ENCODE data around the gene ETS1.

The ETS1 gene

DNA sequence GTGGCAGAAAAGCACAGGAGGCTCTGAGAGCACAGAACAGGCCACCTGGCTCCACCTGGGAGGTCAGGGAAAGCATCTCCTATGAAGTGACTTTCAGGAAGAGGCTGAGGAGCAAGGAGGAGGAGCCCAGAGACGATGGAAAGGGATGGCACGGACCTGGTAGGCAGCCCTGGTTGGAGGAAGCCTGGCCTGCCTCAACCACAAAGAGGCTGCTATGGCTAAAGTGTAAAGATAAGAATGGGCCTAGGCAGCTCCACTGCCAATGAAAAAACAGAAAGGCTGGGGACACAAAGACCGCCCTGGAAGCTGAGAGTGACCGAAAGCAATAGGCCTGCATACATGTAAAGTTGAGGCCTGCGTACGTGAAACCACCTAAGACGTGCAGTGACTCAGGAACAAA, 31.2 kb upstream of the ETS1 start:
- no peak for DNase-seq

DNA sequence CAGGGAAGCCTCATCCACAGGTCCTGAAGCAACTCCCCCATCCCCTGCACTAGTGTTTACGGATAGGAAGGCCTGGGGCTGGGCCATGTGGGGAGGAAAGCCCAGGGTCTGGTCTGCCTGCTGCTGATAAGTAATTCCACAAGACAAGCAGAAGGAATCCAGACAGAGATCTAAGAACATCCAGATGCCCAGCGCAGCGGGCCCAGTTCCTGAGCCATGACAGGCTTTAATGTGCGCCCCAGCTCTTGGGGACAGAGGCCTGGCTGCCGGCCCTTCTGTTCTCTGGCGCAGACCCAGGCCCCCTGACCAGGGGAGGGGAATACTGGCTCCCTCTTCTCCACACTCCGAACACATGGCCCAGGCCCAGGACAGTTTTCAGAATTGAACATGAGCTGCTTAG, 28.8 kb upstream of the ETS1 start:
- DNase-seq: no peak

DNA sequence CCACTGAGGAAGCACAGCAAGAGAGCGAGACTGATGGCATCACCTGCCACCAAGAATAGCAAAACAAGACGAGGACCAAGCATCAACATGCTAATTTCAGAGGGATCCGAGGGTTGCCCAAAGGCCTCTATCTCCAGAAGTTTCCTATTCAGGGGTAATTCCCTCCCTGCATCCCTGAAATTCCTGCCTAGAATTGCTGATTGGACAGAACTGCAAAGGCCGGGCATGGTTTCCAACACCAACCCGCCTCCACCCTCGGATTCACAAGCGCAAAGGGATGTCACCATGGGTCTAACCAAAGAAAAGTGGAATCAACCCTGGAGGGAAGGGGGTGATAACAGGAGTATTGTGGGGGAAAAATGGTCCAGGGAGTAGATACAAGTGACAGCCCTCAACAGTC, 28.3 kb upstream of the ETS1 start:
- DNase-seq: no peak

DNA sequence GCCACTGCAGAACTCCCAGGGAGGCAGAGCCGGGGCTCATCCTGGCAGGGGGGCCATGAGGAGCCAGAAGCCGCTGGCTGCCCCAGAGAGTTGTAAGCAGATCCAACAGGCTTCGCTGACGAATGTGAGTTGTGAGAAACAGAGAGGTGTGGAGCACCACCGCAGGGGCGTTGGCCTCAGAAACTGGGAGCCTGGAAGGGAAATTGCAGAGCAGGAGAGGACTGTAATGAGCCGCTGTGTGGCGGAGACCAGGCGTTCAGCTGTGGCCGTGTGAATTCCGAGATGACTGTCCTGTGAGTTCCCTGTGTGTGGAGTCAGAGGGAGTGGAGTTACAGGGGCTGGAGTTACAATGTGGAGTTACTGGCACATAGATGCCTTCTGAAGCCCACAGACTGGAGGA, 27.7 kb upstream of the ETS1 start:
- DNase-seq: no peak

DNA sequence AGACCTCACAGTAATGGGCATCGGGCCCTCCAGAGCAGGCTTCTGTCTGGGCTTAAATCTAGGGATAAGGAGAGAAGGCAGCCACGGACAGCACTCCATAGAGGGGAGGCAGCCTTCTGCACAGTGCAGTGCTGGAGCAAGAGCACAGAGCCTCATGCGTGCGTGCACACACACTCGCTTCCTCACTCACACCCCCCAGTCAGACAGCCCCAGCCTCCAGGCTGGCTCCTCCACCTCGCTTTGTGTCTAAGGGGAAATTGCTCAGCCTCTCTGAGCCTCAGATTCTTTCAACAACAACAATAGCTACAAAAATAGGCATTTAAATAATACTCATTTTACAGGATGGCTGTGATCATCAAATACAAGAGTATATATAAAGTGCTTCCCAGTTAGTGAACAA, 26.7 kb upstream of the ETS1 start:
- no peak for DNase-seq

DNA sequence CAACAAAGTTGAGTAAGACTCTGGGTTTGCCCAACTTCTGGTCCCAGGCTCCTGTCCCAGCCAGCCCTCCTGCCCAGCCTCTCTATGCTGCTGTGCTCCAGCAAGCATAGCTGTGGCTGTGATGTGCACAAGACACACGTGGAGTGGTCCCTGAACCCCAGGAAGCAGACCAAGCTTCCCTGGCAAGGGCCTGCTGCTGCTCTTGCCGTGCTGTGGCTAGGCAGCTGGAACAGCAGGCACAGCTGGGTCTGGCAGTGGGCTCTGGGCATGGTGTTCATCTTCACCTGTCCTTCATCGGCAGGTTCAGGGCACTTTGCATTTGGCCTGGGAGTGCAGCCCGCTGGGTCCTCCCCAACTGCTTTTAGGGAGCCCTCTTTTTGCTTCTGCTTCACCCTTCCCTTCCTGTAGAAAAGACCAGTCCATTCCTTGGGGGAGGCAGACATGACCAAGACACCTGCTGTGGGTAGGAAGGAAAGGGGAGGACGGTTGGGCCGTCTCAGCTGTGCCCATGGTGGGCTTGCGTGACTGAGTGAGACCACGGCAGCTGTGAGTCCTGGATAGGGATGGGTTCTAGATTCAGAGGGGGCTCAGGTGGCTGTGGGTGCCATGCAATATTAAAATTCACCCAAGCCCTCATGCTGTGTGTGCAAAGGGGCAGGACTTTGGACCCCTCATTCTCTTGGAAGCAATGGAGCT, 26.1 kb upstream of the ETS1 start:
- no peak for DNase-seq

DNA sequence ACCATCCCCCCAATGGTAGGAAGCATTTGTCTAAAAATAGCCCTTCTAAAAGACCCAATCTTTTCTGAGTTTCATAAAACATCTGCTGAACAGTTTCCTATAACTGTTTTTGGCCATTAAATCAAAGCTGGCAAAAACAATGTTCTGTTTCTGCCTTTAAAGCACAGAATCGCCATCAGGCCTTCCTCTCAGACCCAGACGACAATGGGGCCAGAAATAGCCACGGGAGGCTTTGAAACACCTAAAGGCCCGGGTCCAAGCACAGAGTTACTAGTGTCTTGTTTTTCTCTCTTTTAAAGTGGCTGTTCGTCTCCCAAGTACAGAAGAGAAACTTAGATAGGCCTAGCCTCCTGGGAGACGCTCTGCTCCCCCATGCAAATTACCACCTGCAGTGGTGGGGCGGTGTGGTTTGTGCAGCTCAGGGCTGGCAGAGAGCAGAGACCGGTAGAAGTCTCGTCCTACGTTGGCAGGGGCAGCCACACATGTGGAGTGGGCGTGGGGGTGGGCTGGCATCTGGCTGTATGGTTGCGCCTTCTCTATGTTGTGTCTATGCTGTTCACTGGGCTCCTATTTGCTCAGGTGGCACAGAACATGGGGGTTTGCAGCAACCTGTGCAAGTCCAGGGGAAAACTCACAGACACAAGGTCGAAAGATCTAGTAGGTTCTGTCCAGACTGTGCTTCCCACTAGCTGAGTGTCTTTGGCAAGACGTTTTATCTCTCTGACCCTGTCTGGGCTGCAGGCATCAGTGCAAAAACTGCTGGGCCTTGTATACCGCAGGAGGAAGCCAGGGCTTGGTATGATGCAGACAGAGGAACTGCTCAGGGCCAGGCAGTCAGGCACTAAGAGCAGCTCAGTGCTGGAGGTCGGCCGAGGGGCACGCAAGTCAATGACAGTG, 23.6 kb upstream of the ETS1 start:
- no peak for DNase-seq

DNA sequence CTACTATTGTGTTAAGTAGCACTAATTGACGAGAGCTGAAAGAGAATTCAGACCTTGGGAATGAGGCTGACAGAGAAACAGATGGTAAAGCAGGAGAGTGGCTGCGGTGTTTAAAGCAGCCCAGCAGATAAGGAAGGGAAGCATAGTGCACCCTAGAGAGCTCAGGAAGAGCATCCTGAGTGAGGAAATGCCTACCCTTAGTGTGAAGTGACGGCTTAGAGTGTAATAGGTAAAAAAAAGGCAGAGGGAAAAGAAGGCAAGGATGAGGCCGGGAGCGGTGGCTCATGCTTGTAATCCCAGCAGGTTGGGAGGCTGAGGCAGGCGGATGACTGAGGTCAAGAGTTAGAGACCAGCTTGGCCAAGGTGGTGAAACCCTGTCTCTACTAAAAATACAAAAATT, 22.4 kb upstream of the ETS1 start:
- no peak for DNase-seq

DNA sequence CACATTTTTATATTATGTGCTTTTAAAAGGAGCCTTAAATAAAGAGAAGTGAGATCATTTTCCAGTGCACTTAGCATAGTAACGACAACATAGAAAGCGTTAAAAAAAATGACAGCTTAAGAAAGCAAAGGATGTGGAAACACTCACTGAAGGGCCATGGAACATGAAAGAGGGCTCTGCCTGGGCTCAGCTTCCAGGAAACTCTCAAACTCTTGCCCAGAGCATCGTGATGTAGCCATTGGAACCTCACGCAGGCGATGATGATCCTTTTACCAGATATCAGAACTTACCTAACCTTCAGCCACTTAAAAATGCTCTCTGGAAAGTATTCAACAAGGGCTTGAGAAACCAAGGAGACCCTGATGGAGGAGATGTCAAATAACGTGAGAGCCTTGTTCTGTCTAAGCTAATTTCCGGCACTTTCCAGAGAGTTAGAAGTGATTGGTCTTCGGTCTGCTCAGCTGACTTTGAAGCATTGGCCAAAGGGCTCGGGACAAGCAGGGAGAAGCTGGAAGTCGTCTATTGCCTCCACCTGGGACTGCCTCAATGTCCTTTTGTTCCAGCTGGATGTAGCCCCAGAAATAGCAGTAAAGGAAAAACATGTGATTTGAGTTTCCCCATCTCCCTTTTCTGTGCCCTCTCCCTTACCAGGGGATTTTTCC, 21.5 kb upstream of the ETS1 start:
- no peak for DNase-seq

DNA sequence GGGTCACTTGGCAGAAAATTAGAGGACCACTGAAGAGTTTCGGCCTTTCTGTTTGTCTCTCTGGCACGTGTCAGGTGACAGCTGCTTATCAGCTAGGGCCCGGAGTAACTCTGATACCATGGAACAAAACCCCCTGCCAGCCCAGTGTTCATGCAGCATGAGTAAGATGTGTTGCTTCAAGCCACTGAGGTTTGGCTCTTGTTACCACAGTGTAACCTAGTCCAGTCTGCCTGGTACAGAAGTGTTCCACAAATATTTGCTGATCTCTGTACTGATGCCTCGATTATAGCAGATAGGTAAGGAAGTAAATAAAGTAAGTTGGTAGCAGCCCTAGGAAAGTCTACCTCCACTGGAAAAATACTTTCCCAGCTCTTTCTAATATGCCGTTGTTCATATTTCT, 20.5 kb upstream of the ETS1 start:
- DNase-seq: no peak

DNA sequence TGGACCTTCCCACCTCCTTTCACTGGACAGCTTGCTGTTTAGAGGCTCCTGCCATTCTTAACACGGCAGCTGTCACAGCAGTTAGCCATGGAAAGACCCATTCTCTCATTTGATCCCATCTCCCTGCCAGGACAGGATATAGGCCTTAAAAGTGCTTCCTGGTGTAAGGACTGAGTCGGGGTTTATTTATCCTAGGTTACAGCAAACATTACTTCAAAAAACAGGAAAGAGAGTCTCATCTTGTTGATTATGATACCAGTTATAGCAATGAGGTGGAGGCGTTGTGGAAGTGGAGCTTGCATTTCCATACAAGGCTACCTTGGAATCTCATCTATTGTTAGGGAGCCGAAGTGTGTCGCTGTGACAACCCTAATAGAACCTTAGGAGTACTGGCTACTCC, 17.4 kb upstream of the ETS1 start:
- no peak for DNase-seq

DNA sequence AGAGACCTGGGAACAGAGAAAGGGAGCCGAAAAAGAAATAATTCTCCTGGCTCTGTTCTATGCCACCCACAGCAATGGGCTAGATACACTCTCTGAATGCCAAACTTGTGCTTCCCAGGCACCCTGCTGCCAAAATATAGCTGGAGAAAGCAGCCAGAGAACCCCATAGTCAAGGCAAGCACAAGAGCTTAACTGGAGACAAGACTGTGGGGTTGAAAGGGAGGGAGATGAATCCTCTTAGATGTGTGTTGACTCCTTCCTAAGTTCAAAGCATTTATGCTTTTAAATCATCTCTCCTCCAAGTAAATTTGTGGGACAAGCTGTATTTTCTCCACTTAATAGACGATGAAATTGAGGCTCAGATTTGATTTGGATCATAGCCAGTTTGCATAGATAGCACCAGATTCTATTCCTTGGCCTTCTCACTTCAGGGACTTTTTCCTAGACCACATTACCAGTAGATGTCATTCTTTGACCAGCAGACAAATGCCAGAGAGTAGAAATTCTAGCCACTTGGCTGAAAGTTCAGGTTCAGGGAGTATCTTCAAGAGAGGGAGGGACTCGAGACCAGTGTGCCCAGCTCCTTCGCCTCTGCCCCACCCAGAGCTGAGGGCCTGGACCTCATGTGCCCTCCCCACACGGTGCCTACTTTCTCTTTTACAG, 16.5 kb upstream of the ETS1 start:
- DNase-seq: no peak

DNA sequence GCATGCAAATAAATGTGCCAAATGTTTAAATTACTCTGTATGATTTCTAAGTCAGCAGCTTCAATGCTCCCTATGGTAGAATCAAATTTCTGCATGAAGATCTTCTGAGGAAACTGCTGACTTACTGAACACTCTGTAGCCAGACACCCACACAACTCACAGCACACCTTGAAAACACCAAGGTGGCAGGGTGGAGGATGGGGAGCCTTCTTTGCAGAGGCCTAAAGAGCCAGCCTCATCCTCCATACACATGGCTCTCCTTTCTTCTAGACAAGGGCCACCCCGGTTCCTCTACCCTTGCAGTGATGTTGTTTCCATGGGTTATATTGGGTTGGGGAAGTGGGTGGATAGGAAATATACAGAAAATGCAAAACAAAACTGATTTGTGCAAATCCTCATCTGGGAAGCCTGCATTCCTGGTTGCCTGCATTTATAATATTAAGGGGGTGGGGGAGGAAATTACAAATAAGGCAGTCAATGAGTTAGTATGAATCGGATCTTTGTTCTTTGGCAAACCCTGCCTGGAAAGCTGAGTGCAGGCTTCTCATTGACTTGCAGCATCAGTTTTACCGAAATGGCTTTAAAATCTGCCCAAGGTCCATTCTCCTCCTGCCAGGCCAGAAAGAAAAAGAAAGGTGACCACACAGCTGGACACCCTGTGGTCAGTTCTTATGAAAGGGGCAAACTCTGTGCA, 15.8 kb upstream of the ETS1 start:
- no peak for DNase-seq

DNA sequence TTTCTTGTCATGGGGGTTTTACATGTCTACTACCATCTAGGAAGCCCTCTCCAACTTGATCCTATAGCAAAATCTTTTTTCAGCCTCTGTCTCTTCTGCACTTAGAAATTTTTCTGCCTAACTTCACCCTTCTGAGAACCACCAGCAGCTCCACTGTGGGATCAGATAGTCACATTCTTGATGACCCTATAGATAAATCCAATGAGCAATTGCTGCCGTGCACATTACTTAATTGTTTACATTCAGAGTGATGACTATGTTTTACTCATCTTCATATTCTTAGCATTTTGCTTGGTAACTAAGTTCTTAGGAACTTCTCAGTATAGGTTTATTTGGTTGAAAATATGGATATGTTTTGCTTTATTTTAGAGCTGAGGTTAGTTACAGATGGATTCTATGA, 12.4 kb upstream of the ETS1 start:
- no peak for DNase-seq

DNA sequence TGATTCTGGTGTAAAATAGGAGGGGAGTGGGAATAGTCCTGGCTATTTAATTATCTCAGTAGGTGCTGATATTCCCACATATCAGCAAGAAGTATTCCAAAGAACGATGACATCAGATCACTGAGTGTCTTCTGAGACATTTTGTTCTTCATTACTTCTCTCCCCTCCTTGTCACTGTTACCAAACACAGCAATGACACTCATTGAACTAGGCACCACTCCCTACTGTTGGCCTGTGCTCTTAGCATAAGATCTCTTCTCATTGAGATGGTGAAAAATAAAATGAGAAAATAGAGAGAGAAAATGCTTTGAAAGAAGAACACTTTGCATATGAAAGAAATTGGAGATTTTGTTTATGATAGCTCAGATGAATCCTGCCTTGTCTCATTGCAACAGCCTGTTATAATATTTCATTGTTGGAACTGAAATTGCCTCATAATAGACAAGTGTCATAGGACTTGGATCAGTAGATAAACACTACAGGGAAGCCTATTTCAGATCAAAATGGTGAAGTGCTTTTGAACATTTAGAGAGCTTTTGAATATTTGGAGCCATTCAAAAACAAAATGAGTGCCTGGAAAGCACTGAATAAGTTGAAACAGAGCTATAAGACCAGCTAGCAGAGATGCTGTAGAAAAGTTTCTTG, 11.3 kb upstream of the ETS1 start:
- no peak for DNase-seq

DNA sequence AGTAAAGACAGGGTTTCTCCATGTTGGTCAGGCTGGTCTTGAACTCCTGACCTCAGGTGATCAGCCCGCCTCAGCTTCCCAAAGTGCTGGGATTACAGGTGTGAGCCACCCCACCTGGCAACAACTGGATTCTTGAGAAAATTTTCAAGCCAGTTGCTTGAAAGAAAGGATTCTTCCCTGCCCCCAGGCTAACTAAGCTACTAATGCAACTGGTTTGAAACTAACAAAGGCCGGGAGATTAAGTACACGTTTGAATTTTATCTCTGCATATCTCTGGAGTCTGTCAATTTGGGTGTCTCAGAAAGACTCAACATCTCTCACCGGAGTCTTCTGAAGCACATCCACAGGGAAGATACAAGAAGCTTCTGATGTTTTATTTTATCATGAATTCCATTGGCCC, 10.7 kb upstream of the ETS1 start:
- DNase-seq: no peak

DNA sequence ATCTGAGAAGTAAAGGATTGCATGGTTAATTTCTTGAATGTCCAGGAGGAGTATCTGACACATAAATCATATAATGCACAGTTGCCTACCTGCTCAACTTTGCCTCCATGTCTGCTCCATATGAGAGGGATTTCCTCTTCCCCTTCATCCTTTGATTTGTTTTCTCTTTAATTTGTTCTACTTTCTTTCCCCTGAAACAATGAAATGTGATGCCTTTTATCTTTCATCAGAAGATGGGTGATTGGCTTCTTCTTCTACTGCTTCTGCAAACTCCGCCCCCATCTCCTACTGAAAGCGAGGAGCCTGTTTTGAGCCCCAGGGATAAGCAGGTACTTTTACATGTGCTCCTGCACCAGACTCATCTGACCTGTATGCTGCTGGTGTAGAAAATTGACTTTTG, 9.9 kb upstream of the ETS1 start:
- no peak for DNase-seq

DNA sequence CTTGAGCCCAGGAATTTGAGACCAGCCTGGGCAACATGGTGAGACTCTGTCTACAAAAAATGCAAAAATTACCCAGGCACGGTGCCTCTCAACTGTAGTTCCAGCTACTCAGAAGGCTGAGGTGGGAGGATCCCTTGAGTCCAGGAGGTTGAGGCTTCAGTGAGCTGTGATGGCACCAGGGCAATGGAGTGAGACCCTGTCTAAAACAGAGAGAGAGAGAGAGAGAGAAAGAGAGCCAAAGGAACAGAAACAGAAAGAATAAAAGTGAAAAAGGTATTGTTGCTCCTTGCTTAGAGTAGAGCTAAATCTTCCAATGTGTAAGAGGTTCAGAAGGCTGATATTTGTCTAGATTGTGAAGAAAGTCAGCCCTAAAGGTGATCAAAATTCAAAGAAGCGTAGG, 8.9 kb upstream of the ETS1 start:
- no peak for DNase-seq

DNA sequence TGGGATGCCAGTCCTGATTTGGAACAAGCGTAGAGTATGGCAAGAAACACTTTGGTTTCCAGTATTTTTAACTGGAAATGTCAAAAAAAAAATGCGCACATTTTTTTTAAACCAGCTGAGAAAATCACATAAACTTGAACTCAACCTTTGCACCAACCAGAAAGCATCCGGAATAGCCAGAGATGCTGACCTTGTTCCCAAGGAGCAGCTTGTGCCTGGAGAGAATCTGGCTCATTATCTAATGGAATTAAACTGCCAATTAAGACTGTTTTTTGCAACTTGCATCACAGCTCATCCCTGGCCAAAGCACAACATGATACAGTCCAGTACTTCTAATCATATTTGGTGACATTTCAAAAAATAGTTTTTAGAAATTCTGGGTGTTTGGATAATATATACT, 8.4 kb upstream of the ETS1 start:
- no peak for DNase-seq

DNA sequence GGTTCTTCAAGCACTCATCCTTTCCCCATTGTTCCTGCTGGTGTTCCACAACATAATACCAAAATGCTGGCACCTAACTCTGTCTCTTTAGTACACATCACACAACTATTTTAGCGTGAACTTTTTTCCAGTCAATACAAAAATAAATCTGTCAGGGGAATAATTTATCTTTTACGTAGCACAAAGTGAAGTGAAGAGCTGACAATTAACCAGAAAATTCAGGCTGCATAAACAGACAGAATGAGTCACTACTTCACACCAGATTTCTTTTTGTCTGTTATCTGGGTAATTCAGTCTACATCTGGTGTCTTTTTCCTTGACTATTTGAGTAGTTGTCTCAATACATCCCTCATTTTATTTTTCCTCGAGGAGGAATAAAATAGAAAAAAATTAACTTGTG, 7.9 kb upstream of the ETS1 start:
- no peak for DNase-seq

DNA sequence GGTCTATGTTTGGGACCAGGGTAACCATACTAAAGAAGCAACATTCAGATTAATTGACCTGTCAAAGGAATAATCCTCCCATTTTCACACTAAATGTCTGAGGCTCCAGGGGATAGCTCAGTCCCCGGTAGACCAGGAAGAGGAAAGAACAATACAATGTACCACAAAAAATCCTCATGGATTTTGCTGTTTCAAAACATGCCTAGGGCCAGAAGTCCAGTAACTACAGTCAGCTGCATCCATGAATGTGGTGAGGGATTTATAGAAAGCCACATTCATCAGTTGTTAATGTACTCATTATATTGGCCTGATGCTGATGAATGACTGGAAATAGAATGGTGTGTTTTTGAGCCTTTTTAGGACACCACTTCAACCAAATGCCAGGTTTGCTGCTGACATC, 6.9 kb upstream of the ETS1 start:
- DNase-seq: no peak

DNA sequence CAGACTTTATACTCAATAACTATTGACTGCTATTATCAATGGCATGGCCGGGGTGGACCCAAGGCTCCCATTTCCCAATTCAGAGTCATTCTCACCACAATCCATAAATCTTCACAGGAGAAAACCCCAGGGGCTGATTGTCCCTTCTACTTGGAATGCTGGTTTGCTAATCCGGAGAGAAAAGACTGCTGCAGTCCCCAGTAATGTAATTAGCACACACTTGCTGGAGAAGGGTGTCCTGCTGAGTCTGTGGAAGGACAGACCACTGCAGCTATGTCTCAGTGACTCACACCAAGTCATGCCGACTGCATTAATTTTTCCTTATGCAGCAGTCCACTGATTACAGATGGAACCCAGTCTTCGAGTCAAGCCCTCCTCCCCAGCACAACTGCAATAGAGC, 5.9 kb upstream of the ETS1 start:
- no peak for DNase-seq

Measured in NCI-H2171 (cell line).